Activated naive CD4-positive, alpha-beta T cell treated with anti-CD3 and anti-CD28 coated beads for 36 hours (primary cell): ENCODE data around the gene NR6A1. TPM values are rescaled to one million over a fixed set of nuclear protein-coding genes. Genes with fewer than 3 reads are reported as not detected.

Source experiments
- CTCF ChIA-PET: fragments of 350-600 bp; sonication (Branson Sonifier 250); formaldehyde crosslinking; loops from one replicate; lab custom pipeline; 2021; ENCODE audit warnings: antibody characterized with exemption; lab: Charles Lee
- DNase-seq: peaks from one replicate; pipeline ENCODE4 v3.0.0-alpha.2; 2020
- H3K27ac Mint-ChIP-seq: one replicate; pipeline ENCODE4 v1.8.0; 2021; ENCODE audit warnings: mild to moderate bottlenecking, mixed read lengths
- H3K27me3 Mint-ChIP-seq: one replicate; pipeline ENCODE4 v1.8.0; 2021; ENCODE audit warnings: low read depth, mixed read lengths
- H3K36me3 Mint-ChIP-seq: one replicate; pipeline ENCODE4 v1.8.0; 2021; ENCODE audit warnings: low read depth, mixed read lengths
- H3K4me1 Mint-ChIP-seq: one replicate; pipeline ENCODE4 v1.8.0; 2021; ENCODE audit warnings: low read depth, mixed read lengths
- H3K4me3 Mint-ChIP-seq: one replicate; pipeline ENCODE4 v1.8.0; 2021; ENCODE audit warnings: mild to moderate bottlenecking, moderate library complexity, mixed read lengths
- H3K9me3 Mint-ChIP-seq: one replicate; pipeline ENCODE4 v1.8.0; 2021; ENCODE audit warnings: mixed read lengths
- intact Hi-C: fragments of 100-400 bp; cut with micrococcal nuclease; formaldehyde crosslinking; loops from one replicate; pipeline ENCODE4 v1.15.1; 2023
- total RNA-seq, 2 experiments: library from RNA; stranded (reverse); gene quantifications; one replicate each; pipeline ENCODE4 v1.2.3, GENCODE V29; 2021

The NR6A1 gene
- total RNA-seq, 2 experiments from 2014 or later: 1.8 TPM

GRCh38 chr9:124513376-124513994, 257.6 kb downstream of the NR6A1 start:
- CTCF ChIA-PET: interaction anchor here (1.2 kb wide), 1 partner anchor 15 kb away, joined by 3 read pairs; no protein-coding TSS in a partner anchor
- Mint-ChIP-seq H3K4me1 (peaks cover 4% of the 10 kb centered on the region), H3K4me3 (no peak overlapping the region), H3K27me3 (peaks cover 3% of the 10 kb centered on the region), H3K27ac (no peak overlapping the region), H3K36me3 (no peaks in the 10 kb centered on the region), H3K9me3 (no peaks in the 10 kb centered on the region)
- DNase-seq: no peak
- intact Hi-C loops: no loop called here

GRCh38 chr9:124512806-124513204, 258.3 kb downstream of the NR6A1 start:
- Mint-ChIP-seq H3K27me3 (peaks cover 3% of the 10 kb centered on the region), H3K36me3 (no peaks in the 10 kb centered on the region), H3K27ac (no peak overlapping the region), H3K4me3 (no peak overlapping the region), H3K4me1 (peaks cover 4% of the 10 kb centered on the region), H3K9me3 (no peaks in the 10 kb centered on the region)
- CTCF ChIA-PET: interaction anchor here (0.6 to 0.7 kb wide), 2 partner anchors 24 to 286 kb away, joined by 3 read pairs; no protein-coding TSS in a partner anchor
- DNase-seq: no peak
- intact Hi-C loops: no loop called here

- intact Hi-C loops: no loop called here
- CTCF ChIA-PET: interaction anchor here (0.6 to 0.7 kb wide), 2 partner anchors 25 to 287 kb away, joined by 3 read pairs; no protein-coding TSS in a partner anchor
- no peaks in the 10 kb centered on the region for H3K9me3 Mint-ChIP-seq
Measured at GRCh38 chr9:124511891-124512805, 259.0 kb downstream of the NR6A1 start.

DNA sequence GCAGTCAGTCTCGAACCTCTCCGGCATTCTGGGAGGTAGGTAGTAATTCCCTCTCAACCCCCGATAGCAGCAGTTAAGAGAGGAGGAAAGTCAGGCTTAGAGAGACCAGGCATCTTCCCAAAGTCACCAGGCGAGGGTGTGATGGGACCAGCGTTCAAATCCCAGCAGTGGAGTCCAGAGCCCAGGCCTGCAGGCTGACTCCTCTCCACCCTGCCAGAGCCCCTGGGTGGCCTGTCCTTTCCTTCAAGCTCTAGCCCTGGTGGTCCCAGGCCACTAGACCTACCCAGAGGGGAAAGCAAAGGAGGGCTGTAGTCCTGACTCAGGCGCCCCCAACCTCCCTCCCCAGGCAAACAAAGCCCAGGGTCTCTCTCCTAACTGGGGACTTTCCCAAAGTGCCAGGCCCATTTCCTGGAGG, 259.7 kb downstream of the NR6A1 start:
- intact Hi-C loops: no loop called here
- Mint-ChIP-seq H3K27me3 (peaks cover 6% of the 10 kb centered on the region), H3K9me3 (no peaks in the 10 kb centered on the region), H3K36me3 (no peaks in the 10 kb centered on the region), H3K27ac (no peak overlapping the region), H3K4me3 (no peak overlapping the region), H3K4me1 (peaks cover 4% of the 10 kb centered on the region)
- CTCF ChIA-PET: no interaction called here
- no peak for DNase-seq

More at GRCh38 chr9:124511891-124512805, 259.0 kb downstream of the NR6A1 start:
- peaks cover 3% of the 10 kb centered on the region for H3K27me3 Mint-ChIP-seq
- DNase-seq: no peak
- no peak overlapping the region for H3K27ac Mint-ChIP-seq
- peaks cover 4% of the 10 kb centered on the region for H3K4me1 Mint-ChIP-seq
- H3K36me3 Mint-ChIP-seq: no peaks in the 10 kb centered on the region
- no peak overlapping the region for H3K4me3 Mint-ChIP-seq

GRCh38 chr9:124510650-124511425, 260.3 kb downstream of the NR6A1 start:
- intact Hi-C loops: no loop called here
- Mint-ChIP-seq H3K4me1 (peaks cover 4% of the 10 kb centered on the region), H3K9me3 (no peaks in the 10 kb centered on the region), H3K27ac (no peak overlapping the region), H3K27me3 (peaks cover 9% of the 10 kb centered on the region), H3K36me3 (no peaks in the 10 kb centered on the region), H3K4me3 (no peak overlapping the region)
- CTCF ChIA-PET: no interaction called here
- DNase-seq: no peak

GRCh38 chr9:124507880-124508423, 263.2 kb downstream of the NR6A1 start:
- no peaks in the 10 kb centered on the region for H3K9me3 Mint-ChIP-seq
- intact Hi-C loops: no loop called here
- CTCF ChIA-PET: interaction anchor here (0.5 kb wide), 1 partner anchor 637 kb away, joined by 3 read pairs; no protein-coding TSS in a partner anchor
- peaks cover 20% of the 10 kb centered on the region for H3K27me3 Mint-ChIP-seq
- H3K4me1 Mint-ChIP-seq: peaks cover 9% of the 10 kb centered on the region
- no peak overlapping the region for H3K4me3 Mint-ChIP-seq
- H3K36me3 Mint-ChIP-seq: peaks cover 3% of the 10 kb centered on the region
- DNase-seq: no peak
- H3K27ac Mint-ChIP-seq: no peak overlapping the region

- peaks cover 21% of the 10 kb centered on the region for H3K27me3 Mint-ChIP-seq
- no peaks in the 10 kb centered on the region for H3K9me3 Mint-ChIP-seq
- no peak within 1 kb of the TSS for H3K27ac Mint-ChIP-seq
- peaks cover 3% of the 10 kb centered on the region for H3K36me3 Mint-ChIP-seq
- H3K4me1 Mint-ChIP-seq: peaks cover 9% of the 10 kb centered on the region
- no peak within 1 kb of the TSS for H3K4me3 Mint-ChIP-seq
- CTCF ChIA-PET: no interaction called here
- intact Hi-C loops: no loop called here
- no peak for DNase-seq
Measured at GRCh38 chr9:124506931-124507879, 263.9 kb downstream of the NR6A1 start, which contains the start of gene NR5A1. TSS of gene NR5A1 (minus strand) at chr9:124507399. CDS start at chr9:124503395, 4,004 bp downstream.

DNA sequence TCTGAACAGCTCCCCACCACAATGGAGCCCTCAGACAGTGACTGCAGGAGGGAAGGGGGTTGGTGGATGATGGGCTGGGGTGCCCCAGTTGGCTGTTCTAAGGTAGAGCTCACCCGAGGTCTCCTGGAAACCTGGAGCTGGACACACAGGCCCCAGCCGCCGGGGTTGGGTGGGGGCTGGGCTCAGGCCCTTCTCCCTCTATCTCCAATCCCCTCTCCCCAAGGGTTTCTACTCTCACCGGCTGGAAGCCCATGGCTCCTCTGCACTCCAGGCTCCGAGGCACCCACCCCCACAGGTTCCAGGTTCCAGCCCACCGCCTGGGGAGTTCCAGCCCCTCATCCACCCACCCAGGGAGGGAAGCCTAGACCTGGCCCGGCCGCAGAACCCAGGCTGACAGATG, 264.7 kb downstream of the NR6A1 start:
- CTCF ChIA-PET: no interaction called here
- H3K9me3 Mint-ChIP-seq: no peaks in the 10 kb centered on the region
- peaks cover 6% of the 10 kb centered on the region for H3K4me1 Mint-ChIP-seq
- intact Hi-C loops: no loop called here
- DNase-seq: no peak
- H3K4me3 Mint-ChIP-seq: no peak overlapping the region
- H3K27ac Mint-ChIP-seq: no peak overlapping the region
- peaks cover 3% of the 10 kb centered on the region for H3K36me3 Mint-ChIP-seq
- H3K27me3 Mint-ChIP-seq: peaks cover 25% of the 10 kb centered on the region

- Mint-ChIP-seq H3K27ac (no peak overlapping the region), H3K27me3 (peaks cover 25% of the 10 kb centered on the region), H3K4me1 (peaks cover 7% of the 10 kb centered on the region), H3K4me3 (no peak overlapping the region), H3K9me3 (no peaks in the 10 kb centered on the region), H3K36me3 (peaks cover 3% of the 10 kb centered on the region)
- intact Hi-C loops: no loop called here
- DNase-seq: no peak
- CTCF ChIA-PET: no interaction called here
Measured at GRCh38 chr9:124505901-124506346, 265.2 kb downstream of the NR6A1 start.

DNA sequence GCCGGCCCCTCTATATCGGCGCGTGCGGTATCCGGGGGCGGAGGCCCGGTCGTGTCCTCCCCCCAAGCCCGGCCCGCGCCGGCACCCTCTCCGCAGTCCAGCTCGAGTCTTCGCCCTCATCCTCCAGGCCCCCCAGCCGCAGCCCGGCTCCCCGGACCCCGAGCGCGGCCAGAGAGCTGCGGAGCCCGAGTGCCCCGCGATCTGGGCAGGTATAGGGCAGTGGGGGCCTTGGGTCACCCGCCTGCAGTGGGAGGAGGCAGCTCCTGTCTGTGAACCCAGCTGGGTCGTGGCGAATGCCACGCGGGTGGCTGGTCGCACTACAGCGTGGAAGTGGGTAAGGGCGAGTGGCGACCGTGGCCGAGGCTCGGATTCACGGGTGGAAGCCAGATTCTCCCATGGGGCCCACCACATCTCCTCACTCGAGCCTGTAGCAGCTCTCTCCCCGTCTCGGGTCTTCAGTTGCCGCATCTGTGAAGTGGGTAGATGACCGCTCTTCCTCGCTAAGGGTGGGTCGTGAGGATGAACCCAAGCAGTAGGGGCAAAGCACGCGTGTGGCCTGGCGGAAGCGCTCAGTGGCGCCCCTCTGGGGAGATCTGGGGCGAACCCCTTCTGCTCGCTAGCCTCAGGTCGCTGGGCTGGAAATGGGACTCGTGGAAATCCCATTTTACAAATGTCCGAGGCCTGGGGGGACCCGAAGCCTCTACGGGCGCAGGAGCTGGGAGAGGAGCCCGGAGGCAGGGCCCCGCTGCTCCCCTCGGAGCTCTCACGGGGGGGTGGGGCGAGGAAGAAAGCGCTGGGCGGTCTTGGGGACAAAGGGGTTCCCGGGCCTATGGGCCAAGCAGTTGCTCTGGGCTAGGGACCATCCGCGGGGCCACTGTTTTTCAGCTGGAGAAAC, 265.9 kb downstream of the NR6A1 start:
- H3K9me3 Mint-ChIP-seq: no peaks in the 10 kb centered on the region
- no peak overlapping the region for H3K27ac Mint-ChIP-seq
- CTCF ChIA-PET: no interaction called here
- DNase-seq: no peak
- H3K4me1 Mint-ChIP-seq: peaks cover 10% of the 10 kb centered on the region
- no peak overlapping the region for H3K4me3 Mint-ChIP-seq
- peaks cover 25% of the 10 kb centered on the region for H3K27me3 Mint-ChIP-seq
- intact Hi-C loops: no loop called here
- peaks cover 3% of the 10 kb centered on the region for H3K36me3 Mint-ChIP-seq
